HL-60/S4 (cell line): Measurements from ENCODE around the gene ZNF322.

ENCODE experiments used
- in situ Hi-C: fragments of 300-500 bp; cut with MboI; formaldehyde crosslinking; loops from 2 replicates; pipeline ENCODE4 v1.14.3; 2022; ENCODE audit warnings: low sequenced_read_pairs

ZNF322 gene

GRCh38 chr6:26593278-26594130 is 66.0 kb downstream of the ZNF322 start:
- in situ Hi-C loops: no loop called here

- in situ Hi-C loops: no loop called here
Observed at GRCh38 chr6:26592649-26593048, 66.9 kb downstream of the ZNF322 start.

- in situ Hi-C loops: no loop called here
Observed at GRCh38 chr6:26588965-26589364, 70.6 kb downstream of the ZNF322 start.
